ENCODE results near the gene MYL6B. TPM values are rescaled to one million over a fixed set of nuclear protein-coding genes. Genes with fewer than 3 reads are reported as not detected.
"Not testable (repeated sequence)": the region's sequence is repeated elsewhere in the genome, so short reads cannot be mapped to it uniquely, and the experiment has no call there.

MYL6B gene
- total RNA-seq, 2 donors from 2014 or later, result 96.3 to 111 TPM

DNA sequence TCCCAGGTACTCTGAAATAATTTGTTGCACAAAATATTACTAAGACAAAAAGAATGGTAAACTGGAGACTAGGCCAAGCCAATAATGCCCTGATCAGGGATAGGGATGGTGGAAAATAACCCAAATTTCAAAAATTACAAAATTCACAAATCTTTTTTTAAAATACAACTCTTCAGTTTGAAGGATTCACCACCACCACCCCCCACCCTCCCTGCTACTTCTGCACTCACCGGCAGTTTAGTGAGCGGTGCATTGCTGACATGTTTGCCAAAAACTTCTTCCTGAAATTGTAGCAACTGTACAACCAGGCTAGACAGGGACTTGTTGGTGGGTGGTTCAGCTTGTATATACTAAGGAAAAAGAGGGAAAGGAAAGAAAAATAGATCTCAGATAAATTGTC lies 34.6 kb downstream of the MYL6B start:
- no peaks in the 10 kb centered on the region for H3K9me3 Mint-ChIP-seq
- H3K4me3 Mint-ChIP-seq, result peak overlapping the region; percentile 88 to 92
- H3K4me1 Mint-ChIP-seq (ENCODE audit: low read depth), result peaks cover 41% of the 10 kb centered on the region
- H3K27ac Mint-ChIP-seq, result peak overlapping the region; percentile 88
- H3K27me3 Mint-ChIP-seq (ENCODE audit: low read depth), result no peaks in the 10 kb centered on the region
- peaks cover 20 to 32% of the 10 kb centered on the region in 2 donors for H3K36me3 Mint-ChIP-seq (ENCODE audit: insufficient read depth in 2 of 2)
- no peak for DNase-seq
- no peak for ATAC-seq (replicated peaks in 1 of 2)

GRCh38 chr12:56188131-56188777 lies 35.9 kb downstream of the MYL6B start:
- Mint-ChIP-seq H3K36me3 (ENCODE audit: insufficient read depth in 2 of 2) (peaks cover 20 to 35% of the 10 kb centered on the region in 2 donors), H3K4me1 (ENCODE audit: low read depth) (peaks cover 48% of the 10 kb centered on the region), H3K27ac (peak overlapping the region; percentile 80), H3K27me3 (ENCODE audit: low read depth) (no peaks in the 10 kb centered on the region), H3K9me3 (no peaks in the 10 kb centered on the region), H3K4me3 (peak overlapping the region; percentile 88 to 92)
- ATAC-seq (replicated peaks in 1 of 2) (no peak), DNase-seq (no peak)

DNA sequence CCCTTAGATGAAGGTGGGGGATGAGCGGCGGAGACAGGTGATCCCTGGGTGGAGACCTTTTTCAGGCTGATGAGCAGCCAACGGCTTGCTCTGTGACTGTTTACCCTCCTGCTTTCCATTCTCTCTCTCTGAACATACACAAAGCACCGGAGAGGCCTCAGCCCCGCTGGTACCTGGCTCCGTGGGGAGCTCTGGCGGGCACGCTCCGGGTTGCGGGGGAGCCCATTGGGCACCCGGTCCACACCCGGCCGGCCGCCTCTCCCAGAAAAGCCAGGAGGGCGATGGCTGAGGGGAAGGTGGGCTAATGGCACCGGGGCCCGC lies 36.4 kb downstream of the MYL6B start:
- H3K4me1 Mint-ChIP-seq (ENCODE audit: low read depth), result peaks cover 52% of the 10 kb centered on the region
- DNase-seq, result peak in 1 of 2 donors; percentile 19
- H3K9me3 Mint-ChIP-seq, result no peaks in the 10 kb centered on the region
- peak overlapping the region; percentile 80 for H3K27ac Mint-ChIP-seq
- H3K27me3 Mint-ChIP-seq (ENCODE audit: low read depth), result no peaks in the 10 kb centered on the region
- ATAC-seq (replicated peaks in 1 of 2), result peak in 1 of 2 donors; percentile 1
- H3K36me3 Mint-ChIP-seq (ENCODE audit: insufficient read depth in 2 of 2), result peaks cover 20 to 35% of the 10 kb centered on the region in 2 donors
- peak overlapping the region; percentile 88 to 92 for H3K4me3 Mint-ChIP-seq

- Mint-ChIP-seq H3K4me1 (ENCODE audit: low read depth) (peaks cover 52% of the 10 kb centered on the region), H3K36me3 (ENCODE audit: insufficient read depth in 2 of 2) (peaks cover 20 to 32% of the 10 kb centered on the region in 2 donors)
- peak; percentile 92 for DNase-seq
Observed at GRCh38 chr12:56189099-56189917, 36.9 kb downstream of the MYL6B start, which contains the start of gene SMARCC2. SMARCC2 (minus strand) TSS chr12:56189483; CDS start chr12:56189461, 22 bp downstream.

DNA sequence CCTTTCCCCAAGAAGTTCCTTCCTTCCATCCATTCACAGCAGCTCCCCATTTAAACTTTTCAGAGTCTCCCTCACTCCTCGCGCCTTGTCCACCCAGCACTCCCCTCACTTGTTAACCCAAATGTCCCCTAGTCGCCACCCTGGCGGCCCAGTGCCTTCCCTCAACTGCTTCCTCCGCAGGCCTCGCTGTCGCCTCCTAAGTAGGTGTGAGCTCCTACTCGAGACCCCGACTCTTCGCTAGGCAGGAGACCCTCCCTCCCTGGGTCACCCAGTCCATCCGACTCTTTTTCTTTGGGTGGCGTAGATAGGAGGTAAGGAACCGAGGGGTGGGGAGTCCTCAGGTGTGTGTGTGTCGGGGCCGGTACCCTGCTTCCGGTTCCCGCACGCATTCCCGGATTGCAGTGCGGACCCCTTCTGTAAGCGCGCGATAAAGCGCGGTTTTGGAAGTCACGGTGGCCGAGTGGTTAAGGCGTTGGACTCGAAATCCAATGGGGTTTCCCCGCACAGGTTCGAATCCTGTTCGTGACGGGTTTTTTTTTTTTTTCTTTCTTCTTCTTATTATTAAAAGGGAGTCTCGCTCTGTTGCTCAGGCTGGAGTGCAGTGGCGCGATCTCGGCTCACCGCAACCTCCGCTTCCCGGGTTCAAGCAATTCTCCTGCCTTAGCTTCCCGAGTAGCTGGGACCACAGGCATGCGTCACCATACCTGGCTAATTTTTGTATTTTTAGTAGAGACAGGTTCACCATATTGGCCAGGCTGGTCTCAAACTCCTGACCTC lies 37.7 kb downstream of the MYL6B start:
- Mint-ChIP-seq H3K27me3 (ENCODE audit: low read depth) (no peaks in the 10 kb centered on the region), H3K27ac (peak overlapping the region; percentile 100), H3K36me3 (ENCODE audit: insufficient read depth in 2 of 2) (peaks cover 15 to 25% of the 10 kb centered on the region in 2 donors), H3K9me3 (no peaks in the 10 kb centered on the region), H3K4me3 (peak overlapping the region; percentile 97 to 100), H3K4me1 (ENCODE audit: low read depth) (peaks cover 52% of the 10 kb centered on the region)
- DNase-seq (peak; percentile 82 to 88), ATAC-seq (replicated peaks in 1 of 2) (peak; percentile 48 to 56)

More at GRCh38 chr12:56189099-56189917, 36.9 kb downstream of the MYL6B start, which contains the start of gene SMARCC2:
- Mint-ChIP-seq H3K4me3 (peak within 1 kb of the TSS; percentile 97 to 100), H3K27ac (peak within 1 kb of the TSS; percentile 100), H3K9me3 (no peaks in the 10 kb centered on the region), H3K27me3 (ENCODE audit: low read depth) (no peaks in the 10 kb centered on the region)
- peak; percentile 90 to 91 for ATAC-seq (replicated peaks in 1 of 2)

- no peak for ATAC-seq (replicated peaks in 1 of 2)
- peak overlapping the region; percentile 97 to 100 for H3K4me3 Mint-ChIP-seq
Observed at GRCh38 chr12:56190695-56191155, 38.3 kb downstream of the MYL6B start.

DNA sequence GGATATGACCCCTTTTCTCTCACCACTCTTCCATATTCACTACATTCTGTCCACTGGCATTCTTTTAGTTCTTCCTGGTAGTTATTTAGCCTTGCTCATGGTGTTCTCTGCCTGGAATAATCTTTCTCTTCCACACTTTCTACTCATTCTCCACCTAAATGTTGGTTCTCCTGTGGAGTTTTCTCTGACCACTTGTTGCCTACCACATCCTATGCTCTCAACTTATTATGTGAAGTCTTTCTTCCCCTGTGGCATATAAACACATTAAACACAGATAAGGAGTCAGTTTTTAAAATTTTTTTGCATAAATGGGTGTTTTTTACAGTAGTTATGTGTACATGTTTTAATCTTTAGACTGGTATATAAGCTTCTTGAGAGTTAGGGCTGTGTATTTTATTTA lies 40.2 kb downstream of the MYL6B start:
- H3K9me3 Mint-ChIP-seq, result no peaks in the 10 kb centered on the region

More at GRCh38 chr12:56190695-56191155, 38.3 kb downstream of the MYL6B start:
- DNase-seq, result no peak
- Mint-ChIP-seq H3K9me3 (no peaks in the 10 kb centered on the region), H3K27me3 (ENCODE audit: low read depth) (no peaks in the 10 kb centered on the region), H3K27ac (peak overlapping the region; percentile 100), H3K36me3 (ENCODE audit: insufficient read depth in 2 of 2) (peaks cover 14 to 24% of the 10 kb centered on the region in 2 donors), H3K4me1 (ENCODE audit: low read depth) (peaks cover 50% of the 10 kb centered on the region)

DNA sequence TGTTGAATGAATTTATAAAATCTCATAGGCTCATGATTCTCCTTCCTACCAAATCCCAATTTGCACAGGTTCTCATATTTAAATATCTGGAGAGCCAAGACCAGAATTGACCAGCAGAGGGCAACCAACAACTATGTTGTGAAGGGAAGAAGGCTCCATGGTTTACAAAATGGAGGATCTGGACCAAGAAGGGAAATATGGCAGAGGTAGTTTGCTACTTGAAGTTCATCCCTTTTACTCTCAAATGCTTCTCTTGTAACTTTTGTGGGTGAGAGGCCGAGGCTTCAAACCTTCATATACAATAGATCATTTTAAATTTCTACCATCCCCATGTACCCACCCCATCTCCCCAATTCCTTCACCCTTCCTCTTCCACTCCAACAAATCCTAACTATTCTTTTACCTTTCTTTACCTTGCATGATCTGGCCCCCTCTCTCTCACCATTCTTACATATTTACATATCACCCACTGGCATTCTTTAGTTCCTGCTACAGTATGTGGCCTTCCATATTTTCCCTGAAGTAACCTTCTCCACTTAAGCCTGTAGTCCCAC lies 40.7 kb downstream of the MYL6B start:
- H3K4me3 Mint-ChIP-seq, result peak overlapping the region; percentile 1 to 11

More for the DNA sequence above, 40.2 kb downstream of the MYL6B start:
- peaks cover 32% of the 10 kb centered on the region for H3K4me1 Mint-ChIP-seq (ENCODE audit: low read depth)
- H3K27ac Mint-ChIP-seq, result peak overlapping the region; percentile 88
- ATAC-seq (replicated peaks in 1 of 2) (no peak), DNase-seq (no peak)
- H3K36me3 Mint-ChIP-seq (ENCODE audit: insufficient read depth in 2 of 2), result peaks cover 11 to 14% of the 10 kb centered on the region in 2 donors
- H3K4me3 Mint-ChIP-seq, result peak overlapping the region in 1 of 2 donors; percentile 11
- no peaks in the 10 kb centered on the region for H3K27me3 Mint-ChIP-seq (ENCODE audit: low read depth)

GRCh38 chr12:56196818-56197550 lies 44.6 kb downstream of the MYL6B start:
- H3K36me3 Mint-ChIP-seq (ENCODE audit: insufficient read depth in 2 of 2); H3K27me3 Mint-ChIP-seq (ENCODE audit: low read depth); DNase-seq; H3K27ac Mint-ChIP-seq; ATAC-seq (replicated peaks in 1 of 2); H3K4me3 Mint-ChIP-seq; H3K9me3 Mint-ChIP-seq: not testable (repeated sequence)
- H3K4me1 Mint-ChIP-seq (ENCODE audit: low read depth), result peaks cover 10% of the 10 kb centered on the region

More for the DNA sequence above, 40.7 kb downstream of the MYL6B start:
- H3K27ac Mint-ChIP-seq, result peak overlapping the region; percentile 88
- DNase-seq, result peak; percentile 80 to 83
- H3K9me3 Mint-ChIP-seq, result no peaks in the 10 kb centered on the region
- peaks cover 26% of the 10 kb centered on the region for H3K4me1 Mint-ChIP-seq (ENCODE audit: low read depth)
- peaks cover 8 to 10% of the 10 kb centered on the region in 2 donors for H3K36me3 Mint-ChIP-seq (ENCODE audit: insufficient read depth in 2 of 2)
- H3K27me3 Mint-ChIP-seq (ENCODE audit: low read depth), result no peaks in the 10 kb centered on the region
- ATAC-seq (replicated peaks in 1 of 2), result no peak

DNA sequence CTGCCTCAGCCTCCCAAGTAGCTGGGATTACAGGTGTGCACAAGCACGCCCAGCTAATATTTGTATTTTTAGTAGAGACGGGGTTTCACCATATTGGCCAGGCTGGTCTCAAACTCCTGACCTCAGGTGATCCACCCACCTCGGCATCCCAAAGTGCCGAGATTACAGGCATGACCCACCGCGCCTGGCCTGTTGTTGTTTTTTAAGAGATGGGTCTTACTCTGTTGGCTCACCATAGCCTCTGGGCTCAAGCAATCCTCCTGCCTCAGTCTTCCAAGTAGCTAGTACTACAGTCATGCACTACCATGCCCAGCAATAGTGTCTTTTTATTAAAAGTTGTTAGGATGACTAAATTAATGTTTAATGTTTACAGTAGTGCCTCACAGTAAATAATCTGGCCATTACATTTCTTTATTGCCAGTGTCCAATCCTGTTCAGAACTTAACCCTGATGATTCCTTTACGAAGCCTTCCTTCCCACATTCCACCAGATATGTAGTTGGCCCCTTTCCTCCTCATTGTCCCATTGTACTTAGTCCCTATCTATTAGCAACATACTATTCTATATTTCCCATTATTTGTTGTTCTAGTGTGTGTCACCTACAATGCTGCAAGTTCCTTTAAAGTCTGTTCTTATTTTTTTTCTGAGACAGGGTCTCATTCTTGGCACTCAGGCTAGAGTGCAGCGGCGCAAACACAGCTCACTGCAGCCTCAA lies 45.7 kb downstream of the MYL6B start:
- Mint-ChIP-seq H3K4me1 (ENCODE audit: low read depth) (peaks cover 6% of the 10 kb centered on the region), H3K4me3 (no peak overlapping the region), H3K27ac (no peak overlapping the region), H3K9me3 (no peaks in the 10 kb centered on the region), H3K36me3 (ENCODE audit: insufficient read depth in 2 of 2) (peaks cover 0 to 2% of the 10 kb centered on the region in 2 donors), H3K27me3 (ENCODE audit: low read depth) (no peaks in the 10 kb centered on the region)
- no peak for DNase-seq
- ATAC-seq (replicated peaks in 1 of 2), result no peak

- H3K27me3 Mint-ChIP-seq (ENCODE audit: low read depth), result no peaks in the 10 kb centered on the region
- DNase-seq (no peak), ATAC-seq (replicated peaks in 1 of 2) (no peak)
- H3K27ac Mint-ChIP-seq, result no peak overlapping the region
- no peaks in the 10 kb centered on the region for H3K36me3 Mint-ChIP-seq (ENCODE audit: insufficient read depth in 2 of 2)
- H3K9me3 Mint-ChIP-seq, result no peaks in the 10 kb centered on the region
- H3K4me1 Mint-ChIP-seq (ENCODE audit: low read depth), result no peaks in the 10 kb centered on the region
- H3K4me3 Mint-ChIP-seq, result no peak overlapping the region
Observed at GRCh38 chr12:56198836-56199235, 46.4 kb downstream of the MYL6B start.
